HEK293T (cell line): Measurements from ENCODE around the gene HOXA7.

Source experiments
- CTCF ChIA-PET: fragments of 350-600 bp; formaldehyde crosslinking; extraction: SDS; loops from one replicate; lab custom pipeline; 2021; ENCODE audit warnings: antibody characterized with exemption, inconsistent platforms; lab: Yijun Ruan, JAX
- POLR2A ChIA-PET: fragments of 350-600 bp; formaldehyde crosslinking; extraction: SDS; loops from one replicate; lab custom pipeline; 2020; ENCODE audit warnings: antibody characterized with exemption, inconsistent platforms; lab: Yijun Ruan, JAX
- DNase-seq: peaks from one replicate; pipeline ENCODE4 v3.0.0; 2012; ENCODE audit warnings: mixed read lengths; ENCODE audit errors: extremely low spot score
- ARNT ChIP-seq: fragments of 450-650 bp; IDR thresholded peaks from 2 replicates; pipeline ENCODE4 v1.6.1; 2017; ENCODE audit warnings: mild to moderate bottlenecking
- BHLHE40 ChIP-seq: fragments of 450-650 bp; IDR thresholded peaks from 2 replicates; pipeline ENCODE4 v1.6.1; 2016; ENCODE audit warnings: mild to moderate bottlenecking, moderate library complexity, borderline replicate concordance
- CTBP1 ChIP-seq: fragments of 450-650 bp; IDR thresholded peaks from 2 replicates; pipeline ENCODE4 v1.6.1; 2016; ENCODE audit warnings: borderline replicate concordance
- ELF4 ChIP-seq: fragments of 450-650 bp; IDR thresholded peaks from 2 replicates; pipeline ENCODE4 v1.6.1; 2017; ENCODE audit warnings: antibody characterized with exemption
- FOXA1 ChIP-seq: fragments of 450-650 bp; IDR thresholded peaks from 2 replicates; pipeline ENCODE4 v1.6.1; 2016; ENCODE audit warnings: mild to moderate bottlenecking
- FOXK2 ChIP-seq: fragments of 450-650 bp; IDR thresholded peaks from 2 replicates; pipeline ENCODE4 v1.6.1; 2016; ENCODE audit warnings: mild to moderate bottlenecking
- FOXM1 ChIP-seq: fragments of 450-650 bp; IDR thresholded peaks from 2 replicates; pipeline ENCODE4 v1.6.1; 2017; ENCODE audit warnings: mild to moderate bottlenecking, borderline replicate concordance
- HDGF ChIP-seq: fragments of 450-650 bp; IDR thresholded peaks from 2 replicates; pipeline ENCODE4 v1.6.1; 2017; ENCODE audit warnings: antibody characterized with exemption, borderline replicate concordance
- L3MBTL2 ChIP-seq: fragments of 450-650 bp; conservative IDR thresholded peaks from 2 replicates; pipeline ENCODE4 v1.6.1; 2016; ENCODE audit warnings: mild to moderate bottlenecking
- LEF1 ChIP-seq: fragments of 450-650 bp; IDR thresholded peaks from 2 replicates; pipeline ENCODE4 v1.6.1; 2017; ENCODE audit warnings: mild to moderate bottlenecking, borderline replicate concordance
- NFRKB ChIP-seq: fragments of 450-650 bp; IDR thresholded peaks from 2 replicates; pipeline ENCODE4 v1.6.1; 2016; ENCODE audit warnings: mild to moderate bottlenecking, moderate library complexity
- PKNOX1 ChIP-seq: fragments of 450-650 bp; IDR thresholded peaks from 2 replicates; pipeline ENCODE4 v1.6.1; 2016
- SP1 ChIP-seq: fragments of 450-650 bp; IDR thresholded peaks from 2 replicates; pipeline ENCODE4 v1.6.1; 2017
- SUZ12 ChIP-seq: fragments of 450-650 bp; IDR thresholded peaks from 2 replicates; pipeline ENCODE4 v1.6.1; 2016; ENCODE audit warnings: mild to moderate bottlenecking
- TARDBP ChIP-seq: fragments of 450-650 bp; IDR thresholded peaks from 2 replicates; pipeline ENCODE4 v1.6.1; 2016
- ZNF384 ChIP-seq: fragments of 450-650 bp; IDR thresholded peaks from 2 replicates; pipeline ENCODE4 v1.6.1; 2016

Gene HOXA7

DNA sequence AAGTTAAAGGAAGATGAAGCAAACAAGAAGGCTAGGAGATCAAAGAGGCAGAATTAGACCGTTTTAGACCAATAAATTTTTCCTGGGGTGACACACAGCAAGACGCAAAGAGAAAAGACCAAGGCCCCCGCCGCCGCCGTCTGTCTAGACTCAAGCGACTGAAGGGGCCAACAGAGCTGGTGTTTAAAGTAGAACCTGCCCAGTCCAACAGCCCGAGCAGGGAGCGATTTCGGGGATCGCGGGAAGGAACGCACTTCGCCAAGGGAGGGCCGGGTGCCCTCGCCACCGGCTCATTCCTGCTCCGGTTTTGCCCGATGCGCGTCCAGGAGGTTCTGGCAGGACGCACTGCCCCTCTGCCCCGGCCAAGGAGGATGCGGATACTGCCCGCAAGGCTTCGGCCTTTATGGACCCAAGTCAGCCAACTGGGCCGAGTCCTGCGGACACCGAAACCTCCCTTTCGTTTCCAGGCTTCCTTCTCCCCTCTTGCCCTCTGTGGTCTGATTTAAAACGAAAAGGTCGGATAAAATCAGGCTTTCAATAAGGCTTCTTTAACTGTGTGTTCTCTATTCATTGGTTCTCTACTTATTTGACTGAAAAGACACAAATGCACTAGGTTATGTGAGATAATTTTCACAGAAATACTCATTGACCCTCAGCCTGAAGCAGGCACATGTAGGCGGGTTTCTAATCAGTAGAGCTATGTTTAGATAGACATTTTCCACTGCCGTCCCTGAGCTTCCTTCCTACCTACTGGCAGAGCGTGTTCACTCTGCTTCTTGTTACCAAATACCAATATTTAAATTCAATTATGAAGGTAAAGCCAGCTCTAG lies 2.2 kb upstream of the HOXA7 start:
- CTCF ChIA-PET: interaction anchor here (0.6 to 1.5 kb wide), 6 partner anchors 8 to 789 kb away, joined by 3 to 8 read pairs (median 4); no protein-coding TSS in a partner anchor
- TF ChIP-seq PKNOX1 (0 out of 2 replicates have a peak, but pooled peaks have one; percentile 32), L3MBTL2 (no peak), SUZ12 (no peak), NFRKB (no peak), ELF4 (no peak), FOXA1 (no peak)
- POLR2A ChIA-PET: interaction anchor here (0.6 to 17.5 kb wide), 12 partner anchors 8 to 960 kb away, joined by 3 to 367 read pairs (median 5); partner anchors contain the start of genes CBX3, HOXA10, HOXA11 and HOXA5
- no peak for DNase-seq

- no peak for TF ChIP-seq NFRKB
- TF ChIP-seq FOXK2: no peak
- no peak for TF ChIP-seq PKNOX1
- TF ChIP-seq TARDBP: no peak
- TF ChIP-seq ELF4: no peak
- TF ChIP-seq FOXA1: no peak
- TF ChIP-seq SUZ12: no peak
- no peak for TF ChIP-seq FOXM1
- TF ChIP-seq L3MBTL2: no peak
- no peak for TF ChIP-seq ARNT
- TF ChIP-seq ZNF384: no peak
- no peak for TF ChIP-seq LEF1
- TF ChIP-seq CTBP1: no peak
- TF ChIP-seq HDGF: no peak
- no peak for TF ChIP-seq BHLHE40
- TF ChIP-seq SP1: no peak
- no peak for DNase-seq
- ChIA-PET POLR2A (interaction anchor here (0.5 to 17.5 kb wide), 7 partner anchors 8 to 960 kb away, joined by 3 to 367 read pairs (median 14); partner anchors contain the start of genes HOXA1, HOXA10, HOXA11 and HOXA6), CTCF (interaction anchor here (0.7 to 1.4 kb wide), 3 partner anchors 13 to 788 kb away, joined by 3 to 4 read pairs (median 3); partner anchors contain the start of gene HOXA5)
These were observed 1.4 kb upstream of the HOXA7 start for GRCh38 chr7:27157702-27158431.

- no peak for TF ChIP-seq BHLHE40
- TF ChIP-seq SP1: no peak
- no peak for TF ChIP-seq CTBP1
- no peak for TF ChIP-seq LEF1
- no peak for TF ChIP-seq ARNT
- no peak for TF ChIP-seq FOXK2
- TF ChIP-seq PKNOX1: no peak
- TF ChIP-seq TARDBP: no peak
- TF ChIP-seq SUZ12: no peak
- CTCF ChIA-PET: interaction anchor here (0.7 to 1.4 kb wide), 3 partner anchors 13 to 787 kb away, joined by 3 to 4 read pairs (median 4); partner anchors contain the start of gene HOXA5
- DNase-seq: no peak
- POLR2A ChIA-PET: interaction anchor here (0.5 to 17.5 kb wide), 26 partner anchors 9 to 1302 kb away, joined by 3 to 367 read pairs (median 3); partner anchors contain the start of genes HOXA1, HOXA10, HOXA11 and HOXA5
These were observed 634 bp upstream of the HOXA7 start for GRCh38 chr7:27156916-27157701.

- no peak for DNase-seq
- ChIA-PET CTCF (interaction anchor here (1.0 kb wide), 1 partner anchor 13 kb away, joined by 4 read pairs; no protein-coding TSS in a partner anchor), POLR2A (interaction anchor here (0.7 to 17.5 kb wide), 20 partner anchors 8 to 958 kb away, joined by 3 to 367 read pairs (median 4); partner anchors contain the start of genes HOXA1, HOXA10, HOXA11 and HOXA5)
These were observed 513 bp downstream of the HOXA7 start for GRCh38 chr7:27155816-27156507.

More at GRCh38 chr7:27155816-27156507, 513 bp downstream of the HOXA7 start:
- TF ChIP-seq SUZ12 (no peak), PKNOX1 (peak; percentile 10; the same call in 1 of the 2 replicates), ARNT (no peak), FOXA1 (no peak), L3MBTL2 (peak; percentile 51)
